MM.1S (cell line): Measurements from ENCODE around the gene AKR1B15.

ENCODE experiments used
- DNase-seq: peaks from one replicate; pipeline ENCODE4 v3.0.0-alpha.2; 2015
- H2AFZ ChIP-seq: fragments of 300-600 bp; sonication (generic); 2 replicates; pipeline ENCODE4 v1.6.0; 2016; ENCODE audit warnings: antibody characterized with exemption, low read length
- H3F3A ChIP-seq: fragments of 300-600 bp; sonication (generic); 2 replicates; pipeline ENCODE4 v1.6.1; 2016; ENCODE audit warnings: mild to moderate bottlenecking, antibody characterized with exemption, low read length, moderate library complexity, mixed read lengths; ENCODE audit not compliant: insufficient read depth
- H3K27ac ChIP-seq: fragments of 300-600 bp; sonication (generic); 2 replicates; pipeline ENCODE4 v1.5.1; 2016; ENCODE audit warnings: mild to moderate bottlenecking, low read length
- H3K27me3 ChIP-seq: fragments of 300-600 bp; sonication (generic); replicated peaks from 2 replicates; pipeline ENCODE4 v1.6.0; 2016; ENCODE audit warnings: low read length; ENCODE audit not compliant: insufficient read depth
- H3K36me3 ChIP-seq: fragments of 300-600 bp; sonication (generic); replicated peaks from 2 replicates; pipeline ENCODE4 v1.6.1; 2016; ENCODE audit warnings: mild to moderate bottlenecking, low read length, mixed read lengths; ENCODE audit not compliant: insufficient read depth
- H3K4me1 ChIP-seq: fragments of 300-600 bp; sonication (generic); 2 replicates; pipeline ENCODE4 v1.6.1; 2016; ENCODE audit warnings: low read length, mixed read lengths
- H3K4me2 ChIP-seq: fragments of 300-600 bp; sonication (generic); 2 replicates; pipeline ENCODE4 v1.6.0; 2016; ENCODE audit warnings: low read depth, low read length
- H3K4me3 ChIP-seq: fragments of 300-600 bp; sonication (generic); 2 replicates; pipeline ENCODE4 v1.5.1; 2016; ENCODE audit warnings: low read length, mixed read lengths
- H3K79me2 ChIP-seq: fragments of 300-600 bp; sonication (generic); 2 replicates; pipeline ENCODE4 v1.6.1; 2016; ENCODE audit warnings: mixed run types, low read length, mixed read lengths
- H3K9ac ChIP-seq: fragments of 300-600 bp; sonication (generic); 2 replicates; pipeline ENCODE4 v1.6.1; 2016; ENCODE audit warnings: low read length, mixed read lengths
- H3K9me2 ChIP-seq: fragments of 300-600 bp; sonication (generic); replicated peaks from 2 replicates; pipeline ENCODE4 v1.6.1; 2016; ENCODE audit warnings: mild to moderate bottlenecking, low read length, mixed read lengths; ENCODE audit not compliant: insufficient read depth
- H3K9me3 ChIP-seq: fragments of 300-600 bp; sonication (generic); replicated peaks from 2 replicates; pipeline ENCODE4 v1.6.1; 2016; ENCODE audit warnings: mild to moderate bottlenecking, low read length, mixed read lengths; ENCODE audit not compliant: insufficient read depth
- H4K20me1 ChIP-seq: fragments of 300-600 bp; sonication (generic); 2 replicates; pipeline ENCODE4 v1.6.1; 2016; ENCODE audit warnings: mild to moderate bottlenecking, low read length, moderate library complexity, mixed read lengths; ENCODE audit not compliant: insufficient read depth
- CTCF ChIP-seq: fragments of 300-600 bp; sonication (generic); IDR thresholded peaks from 2 replicates; pipeline ENCODE4 v1.5.1; 2016; ENCODE audit warnings: antibody characterized with exemption, low read length, mixed read lengths
- EZH2 ChIP-seq: fragments of 300-600 bp; sonication (generic); optimal IDR thresholded peaks from 2 replicates; pipeline ENCODE3; 2017; ENCODE audit warnings: low read depth, mild to moderate bottlenecking, antibody characterized with exemption, low read length, mixed read lengths
- EZH2phosphoT487 ChIP-seq: fragments of 300-600 bp; sonication (generic); IDR thresholded peaks from 2 replicates; pipeline ENCODE4 v1.6.1; 2018; ENCODE audit warnings: antibody characterized with exemption, low read length

Gene AKR1B15

GRCh38 chr7:134549366-134549765 is 456 bp downstream of the AKR1B15 start:
- H3K27ac ChIP-seq: no peak overlapping the region
- TF ChIP-seq CTCF (no peak), EZH2phosphoT487 (no peak), EZH2 (no peak)
- H3K79me2 ChIP-seq: no peaks in the 10 kb centered on the region
- H3K4me1 ChIP-seq: peaks cover 5% of the 10 kb centered on the region; the same call in 1 of the 2 replicates
- no peaks in the 10 kb centered on the region for H3F3A ChIP-seq
- H3K9ac ChIP-seq: no peak overlapping the region
- H3K9me3 ChIP-seq: no peaks in the 10 kb centered on the region
- no peak overlapping the region for H2AFZ ChIP-seq
- H3K4me3 ChIP-seq: no peak overlapping the region
- no peaks in the 10 kb centered on the region for H4K20me1 ChIP-seq
- no peaks in the 10 kb centered on the region for H3K9me2 ChIP-seq
- DNase-seq: no peak
- H3K4me2 ChIP-seq: no peak overlapping the region
- H3K36me3 ChIP-seq: no peaks in the 10 kb centered on the region
- no peaks in the 10 kb centered on the region for H3K27me3 ChIP-seq

- DNase-seq: no peak
- H3K4me2 ChIP-seq: no peak overlapping the region
- no peaks in the 10 kb centered on the region for H3F3A ChIP-seq
- no peak overlapping the region for H3K27ac ChIP-seq
- no peaks in the 10 kb centered on the region for H3K9me2 ChIP-seq
- no peak overlapping the region for H2AFZ ChIP-seq
- TF ChIP-seq EZH2phosphoT487 (no peak), EZH2 (no peak), CTCF (no peak)
- no peak overlapping the region for H3K4me3 ChIP-seq
- no peaks in the 10 kb centered on the region for H4K20me1 ChIP-seq
- no peak overlapping the region for H3K9ac ChIP-seq
- no peaks in the 10 kb centered on the region for H3K79me2 ChIP-seq
- no peaks in the 10 kb centered on the region for H3K9me3 ChIP-seq
- peaks cover 5% of the 10 kb centered on the region; the same call in 1 of the 2 replicates for H3K4me1 ChIP-seq
- no peaks in the 10 kb centered on the region for H3K27me3 ChIP-seq
- H3K36me3 ChIP-seq: no peaks in the 10 kb centered on the region
These were observed 3.2 kb downstream of the AKR1B15 start for GRCh38 chr7:134552105-134552504.

GRCh38 chr7:134553976-134554375 is 5.1 kb downstream of the AKR1B15 start:
- Histone ChIP-seq H3K27me3 (no peaks in the 10 kb centered on the region), H3F3A (no peaks in the 10 kb centered on the region), H3K27ac (no peak overlapping the region), H3K9me2 (no peaks in the 10 kb centered on the region), H3K36me3 (no peaks in the 10 kb centered on the region), H3K79me2 (no peaks in the 10 kb centered on the region), H3K4me3 (no peak overlapping the region), H2AFZ (no peak overlapping the region), H3K9me3 (no peaks in the 10 kb centered on the region), H3K4me1 (peaks cover 5% of the 10 kb centered on the region; the same call in 1 of the 2 replicates), H4K20me1 (no peaks in the 10 kb centered on the region), H3K4me2 (peak overlapping the region; percentile 24; the same call in 1 of the 2 replicates), H3K9ac (no peak overlapping the region)
- TF ChIP-seq EZH2 (no peak), CTCF (peak; percentile 21), EZH2phosphoT487 (no peak)
- peak; percentile 35 for DNase-seq
